Left lung (tissue), 10 donors: ENCODE measurements around the gene PHOSPHO2. TPM values are rescaled to one million over a fixed set of nuclear protein-coding genes. Genes with fewer than 3 reads are reported as not detected.
"Not testable (repeated sequence)": the region's sequence is repeated elsewhere in the genome, so short reads cannot be mapped to it uniquely, and the experiment has no call there.

ENCODE experiments used
- ATAC-seq: fragments of 200-7000 bp; cut with Tn5 transposase; one replicate; pipeline ENCODE4 v1.9.1; 2020; ENCODE audit warnings: moderate library complexity
- DNase-seq, 4 donors: peaks; one replicate each; pipeline ENCODE4 v3.0.0-alpha.2; 2013 to 2020
- H3K27ac ChIP-seq, 2 donors: fragments of 200-600 bp; sonication (generic) in 1 of 2; one replicate each; pipeline versions ENCODE4 v1.5.0 to v1.8.0; 2020 to 2021
- H3K27me3 ChIP-seq, 2 donors: fragments of 200-600 bp; sonication (generic) in 1 of 2; one replicate each; pipeline versions ENCODE4 v1.5.0 to v1.8.0; 2020 to 2021
- H3K36me3 ChIP-seq, 2 donors: fragments of 200-600 bp; sonication (generic) in 1 of 2; one replicate each; pipeline versions ENCODE4 v1.5.0 to v1.8.0; 2020 to 2021
- H3K4me1 ChIP-seq, 2 donors: fragments of 200-600 bp; one replicate each; pipeline ENCODE4 v1.8.0; 2021
- H3K4me3 ChIP-seq, 2 donors: fragments of 200-600 bp; sonication (generic) in 1 of 2; one replicate each; pipeline versions ENCODE4 v1.5.0 to v1.8.0; 2020 to 2021; ENCODE audit warnings: mild to moderate bottlenecking in 1 of 2
- H3K9me3 ChIP-seq, 2 donors: fragments of 200-600 bp; sonication (generic) in 1 of 2; one replicate each; pipeline versions ENCODE4 v1.5.0 to v1.8.0; 2020 to 2021
- CTCF ChIP-seq, 2 donors: fragments of 200-600 bp; sonication (generic) in 1 of 2; IDR thresholded peaks; one replicate each; pipeline versions ENCODE4 v1.5.0 to v1.8.0; 2021; ENCODE audit warnings: antibody characterized with exemption in 2 of 2
- intact Hi-C, 2 donors: fragments of 100-400 bp; cut with DNase I; formaldehyde crosslinking; loops; one replicate each; pipeline versions ENCODE4 v1.11.2 to v1.14.2; 2022
- polyA plus RNA-seq, 6 donors: library from polyadenylated mRNA; unstranded; fragments of 120-200 nt; gene quantifications; one replicate each; pipeline ENCODE4 v1.2.1, GENCODE V29; 2013; ENCODE audit not compliant: insufficient read length in 6 of 6
- total RNA-seq, 2 donors: library from RNA; stranded (reverse); fragmentation: NEBNext Ultra II Directional; extraction: Animal tissue kit (Norgen Biotek cat#: 25700); gene quantifications; one replicate each; pipeline ENCODE4 v1.2.1, GENCODE V29; 2021
- donor health status: DM: no; HTN: yes; CAD: no.
- donor health status: DM: no; HTN: no; CAD: no.

The PHOSPHO2 gene
- total and polyA plus RNA-seq, 8 donors, result 5.4 to 17.9 (median 14.2) TPM

GRCh38 chr2:169676850-169677249 lies 17.4 kb upstream of the PHOSPHO2 start:
- Histone ChIP-seq H3K36me3 (no peaks in the 10 kb centered on the region), H3K4me1 (no peaks in the 10 kb centered on the region), H3K27me3 (no peaks in the 10 kb centered on the region), H3K9me3 (no peaks in the 10 kb centered on the region), H3K27ac (no peak overlapping the region), H3K4me3 (no peak overlapping the region)
- no peak for DNase-seq
- intact Hi-C loops, result no loop called here
- no peak for TF ChIP-seq CTCF (IDR thresholded peaks at IDR 0.05)
- ATAC-seq, result no peak

DNA sequence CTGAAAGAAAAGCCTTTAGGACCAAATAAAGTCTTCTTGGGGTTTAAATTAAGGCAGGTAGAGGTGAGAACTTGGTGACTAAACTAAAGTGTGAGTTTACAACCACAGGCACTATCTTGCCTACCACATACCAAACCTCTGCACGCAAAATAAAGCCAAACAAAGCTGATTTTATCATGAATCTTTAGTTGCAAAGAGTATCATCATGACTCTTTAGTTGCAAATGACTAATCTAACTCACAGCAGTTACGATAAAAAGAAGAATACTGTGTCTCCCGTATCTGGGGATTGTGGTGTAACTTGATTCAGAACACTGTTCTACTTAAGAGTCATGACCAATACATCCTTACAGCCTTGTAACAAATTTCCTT lies 11.2 kb upstream of the PHOSPHO2 start:
- Histone ChIP-seq H3K36me3 (no peaks in the 10 kb centered on the region), H3K4me3 (no peak overlapping the region), H3K27ac (no peak overlapping the region), H3K27me3 (no peaks in the 10 kb centered on the region), H3K9me3 (no peaks in the 10 kb centered on the region), H3K4me1 (no peaks in the 10 kb centered on the region)
- intact Hi-C loops, result no loop called here
- ATAC-seq (no peak), DNase-seq (no peak)
- no peak for TF ChIP-seq CTCF (IDR thresholded peaks at IDR 0.05)

- Histone ChIP-seq H3K9me3 (no peaks in the 10 kb centered on the region), H3K36me3 (no peaks in the 10 kb centered on the region), H3K27me3 (no peaks in the 10 kb centered on the region), H3K27ac (no peak overlapping the region), H3K4me3 (no peak overlapping the region), H3K4me1 (no peaks in the 10 kb centered on the region)
- ATAC-seq (no peak), DNase-seq (no peak)
- no peak for TF ChIP-seq CTCF (IDR thresholded peaks at IDR 0.05)
- intact Hi-C loops, result no loop called here
Measured at GRCh38 chr2:169683425-169684134, 10.7 kb upstream of the PHOSPHO2 start.

- Histone ChIP-seq H3K9me3 (no peaks in the 10 kb centered on the region), H3K36me3 (no peaks in the 10 kb centered on the region), H3K4me3 (no peak overlapping the region), H3K4me1 (no peaks in the 10 kb centered on the region), H3K27ac (no peak overlapping the region), H3K27me3 (no peaks in the 10 kb centered on the region)
- ATAC-seq, result no peak
- TF ChIP-seq CTCF (IDR thresholded peaks at IDR 0.05), result no peak
- intact Hi-C loops, result no loop called here
- DNase-seq, result no peak
Measured at GRCh38 chr2:169684135-169684565, 10.1 kb upstream of the PHOSPHO2 start.

DNA sequence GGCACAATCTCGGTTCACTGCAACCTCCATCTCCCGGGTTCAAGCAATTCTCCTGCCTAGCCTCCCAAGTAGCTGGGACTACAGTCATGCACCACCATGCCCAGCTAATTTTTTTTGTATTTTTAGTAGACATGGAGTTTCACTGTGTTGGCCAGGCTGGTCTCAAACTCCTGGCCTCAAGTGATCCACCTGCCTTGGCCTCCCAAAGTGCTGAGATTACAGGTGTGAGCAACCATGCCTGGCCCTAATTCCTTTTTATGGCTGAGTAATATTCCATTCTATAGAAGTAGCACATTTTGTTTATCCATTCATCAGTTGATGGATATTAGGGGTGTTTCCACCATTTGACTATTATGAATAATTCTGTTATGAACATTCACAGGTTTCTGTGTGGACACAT lies 9.6 kb upstream of the PHOSPHO2 start:
- H3K27me3 ChIP-seq, H3K4me1 ChIP-seq, intact Hi-C loops, ATAC-seq, H3K9me3 ChIP-seq, H3K4me3 ChIP-seq, H3K27ac ChIP-seq, DNase-seq, H3K36me3 ChIP-seq: not testable (repeated sequence)

GRCh38 chr2:169686825-169687224 lies 7.4 kb upstream of the PHOSPHO2 start:
- DNase-seq, intact Hi-C loops, H3K4me3 ChIP-seq, H3K27ac ChIP-seq, H3K27me3 ChIP-seq, ATAC-seq, H3K4me1 ChIP-seq, H3K36me3 ChIP-seq: not testable (repeated sequence)
- peaks cover 0 to 12% of the 10 kb centered on the region in 2 donors for H3K9me3 ChIP-seq

- H3K27me3 ChIP-seq, intact Hi-C loops, DNase-seq: not testable (repeated sequence)
Measured at GRCh38 chr2:169687943-169688342, 6.3 kb upstream of the PHOSPHO2 start.

More at GRCh38 chr2:169687943-169688342, 6.3 kb upstream of the PHOSPHO2 start:
- ATAC-seq, H3K36me3 ChIP-seq, H3K27ac ChIP-seq, H3K4me3 ChIP-seq, H3K4me1 ChIP-seq: not testable (repeated sequence)
- H3K9me3 ChIP-seq, result peaks cover 0 to 12% of the 10 kb centered on the region in 2 donors
